Subcutaneous abdominal adipose tissue (tissue), 5 donors: ENCODE results near the gene TRIM37.

Experiments
- H3K27ac ChIP-seq: one replicate; pipeline ENCODE4 v1.7.0; 2013; ENCODE audit warnings: low read depth, mild to moderate bottlenecking, inconsistent platforms, low read length, moderate library complexity
- H3K27me3 ChIP-seq, 5 donors: one replicate each; pipeline ENCODE4 v1.7.0; 2013; ENCODE audit warnings: low read length in 5 of 5, inconsistent platforms in 1 of 5; ENCODE audit not compliant: control insufficient read depth in 5 of 5, insufficient read depth in 4 of 5
- H3K36me3 ChIP-seq, 5 donors: one replicate each; pipeline ENCODE4 v1.7.0; 2013; ENCODE audit warnings: low read length in 5 of 5; ENCODE audit not compliant: control insufficient read depth in 5 of 5, insufficient read depth in 5 of 5
- H3K4me1 ChIP-seq, 5 donors: one replicate each; pipeline ENCODE4 v1.7.0; 2013; ENCODE audit warnings: low read length in 5 of 5, mild to moderate bottlenecking in 3 of 5, moderate library complexity in 1 of 5; ENCODE audit not compliant: control insufficient read depth in 5 of 5, insufficient read depth in 5 of 5
- H3K4me3 ChIP-seq, 5 donors: one replicate each; pipeline ENCODE4 v1.7.0; 2013; ENCODE audit warnings: low read length in 5 of 5, low read depth in 1 of 5
- H3K9ac ChIP-seq, 5 donors: one replicate each; pipeline ENCODE4 v1.7.0; 2013; ENCODE audit warnings: low read length in 5 of 5, mild to moderate bottlenecking in 4 of 5, moderate library complexity in 3 of 5
- H3K9me3 ChIP-seq, 5 donors: one replicate each; pipeline ENCODE4 v1.7.0; 2013; ENCODE audit warnings: low read length in 5 of 5; ENCODE audit not compliant: control insufficient read depth in 5 of 5
- donor health status: healthy.
- donor health status: healthy.
- donor health status: healthy.
- donor health status: healthy.
- donor health status: healthy.

Gene TRIM37

GRCh38 chr17:59001158-59001814 is 105.4 kb downstream of the TRIM37 start:
- Histone ChIP-seq H3K27me3 (no peaks in the 10 kb centered on the region), H3K4me3 (peak overlapping the region in 4 of 5 donors; percentile 32 to 48 (median 45)), H3K36me3 (peaks cover 0 to 21% (median 14%) of the 10 kb centered on the region in 5 donors), H3K9me3 (no peaks in the 10 kb centered on the region), H3K27ac (no peak overlapping the region), H3K4me1 (peaks cover 0 to 8% (median 4%) of the 10 kb centered on the region in 5 donors), H3K9ac (peak overlapping the region in 2 of 5 donors; percentile 26 to 55)

- Histone ChIP-seq H3K9me3 (no peaks in the 10 kb centered on the region), H3K4me1 (peaks cover 0 to 8% (median 4%) of the 10 kb centered on the region in 5 donors), H3K27ac (no peak overlapping the region), H3K36me3 (peaks cover 0 to 21% (median 14%) of the 10 kb centered on the region in 5 donors), H3K27me3 (no peaks in the 10 kb centered on the region), H3K9ac (no peak overlapping the region), H3K4me3 (no peak overlapping the region)
Measured at GRCh38 chr17:59000022-59000421, 106.7 kb downstream of the TRIM37 start.

- Histone ChIP-seq H3K9me3 (no peaks in the 10 kb centered on the region), H3K27ac (no peak overlapping the region), H3K4me3 (no peak overlapping the region), H3K27me3 (no peaks in the 10 kb centered on the region), H3K9ac (no peak overlapping the region), H3K4me1 (peaks cover 0 to 8% (median 4%) of the 10 kb centered on the region in 5 donors), H3K36me3 (peaks cover 0 to 21% (median 14%) of the 10 kb centered on the region in 5 donors)
Measured at GRCh38 chr17:58999500-58999899, 107.2 kb downstream of the TRIM37 start.

GRCh38 chr17:58998871-58999270 is 107.8 kb downstream of the TRIM37 start:
- no peaks in the 10 kb centered on the region for H3K27me3 ChIP-seq
- H3K4me1 ChIP-seq, result peaks cover 0 to 8% (median 4%) of the 10 kb centered on the region in 5 donors
- no peak overlapping the region for H3K27ac ChIP-seq
- H3K9me3 ChIP-seq, result no peaks in the 10 kb centered on the region
- peaks cover 0 to 21% (median 14%) of the 10 kb centered on the region in 5 donors for H3K36me3 ChIP-seq
- no peak overlapping the region for H3K4me3 ChIP-seq
- no peak overlapping the region for H3K9ac ChIP-seq

- Histone ChIP-seq H3K27ac (peak overlapping the region; percentile 23), H3K4me1 (peaks cover 0 to 8% (median 4%) of the 10 kb centered on the region in 5 donors), H3K9me3 (no peaks in the 10 kb centered on the region), H3K36me3 (peaks cover 0 to 21% (median 14%) of the 10 kb centered on the region in 5 donors), H3K9ac (no peak overlapping the region), H3K27me3 (no peaks in the 10 kb centered on the region), H3K4me3 (no peak overlapping the region)
Measured at GRCh38 chr17:58997756-58998553, 108.7 kb downstream of the TRIM37 start.

GRCh38 chr17:58996968-58997367 is 109.7 kb downstream of the TRIM37 start:
- no peak overlapping the region for H3K4me3 ChIP-seq
- no peaks in the 10 kb centered on the region for H3K9me3 ChIP-seq
- H3K4me1 ChIP-seq, result peaks cover 0 to 9% (median 4%) of the 10 kb centered on the region in 5 donors
- H3K27ac ChIP-seq, result no peak overlapping the region
- H3K27me3 ChIP-seq, result no peaks in the 10 kb centered on the region
- H3K9ac ChIP-seq, result no peak overlapping the region
- H3K36me3 ChIP-seq, result peaks cover 0 to 21% (median 14%) of the 10 kb centered on the region in 5 donors

- Histone ChIP-seq H3K4me3 (no peak overlapping the region), H3K9ac (no peak overlapping the region), H3K4me1 (peaks cover 0 to 9% (median 4%) of the 10 kb centered on the region in 5 donors), H3K9me3 (no peaks in the 10 kb centered on the region), H3K36me3 (peaks cover 0 to 21% (median 14%) of the 10 kb centered on the region in 5 donors), H3K27me3 (no peaks in the 10 kb centered on the region), H3K27ac (no peak overlapping the region)
Measured at GRCh38 chr17:58995247-58995940, 111.3 kb downstream of the TRIM37 start.

- H3K36me3 ChIP-seq, result peaks cover 0 to 7% (median 4%) of the 10 kb centered on the region in 5 donors
- no peak overlapping the region for H3K9ac ChIP-seq
- H3K27me3 ChIP-seq, result no peaks in the 10 kb centered on the region
- no peak overlapping the region for H3K4me3 ChIP-seq
- no peaks in the 10 kb centered on the region for H3K9me3 ChIP-seq
- H3K4me1 ChIP-seq, result peaks cover 0 to 9% (median 4%) of the 10 kb centered on the region in 5 donors
- no peak overlapping the region for H3K27ac ChIP-seq
Measured at GRCh38 chr17:58993311-58993710, 113.4 kb downstream of the TRIM37 start.

GRCh38 chr17:58991718-58992331 is 114.9 kb downstream of the TRIM37 start:
- no peaks in the 10 kb centered on the region for H3K27me3 ChIP-seq

More at GRCh38 chr17:58991718-58992331, 114.9 kb downstream of the TRIM37 start:
- H3K9me3 ChIP-seq, result no peaks in the 10 kb centered on the region
- peaks cover 0 to 2% (median 0%) of the 10 kb centered on the region in 5 donors for H3K36me3 ChIP-seq
- H3K9ac ChIP-seq, result no peak overlapping the region
- H3K27ac ChIP-seq, result no peak overlapping the region
- H3K4me3 ChIP-seq, result no peak overlapping the region
- peaks cover 0 to 8% (median 2%) of the 10 kb centered on the region in 5 donors for H3K4me1 ChIP-seq
